Neutrophil (primary cell): Measurements from ENCODE around the gene CPLX3.

Source experiments
- H3K27ac ChIP-seq: fragments of 200-600 bp; sonication (generic); 2 replicates; pipeline ENCODE4 v1.5.1; 2016; ENCODE audit warnings: mild to moderate bottlenecking, moderate library complexity
- H3K27me3 ChIP-seq: fragments of 200-600 bp; sonication (generic); 2 replicates; pipeline ENCODE4 v1.6.0; 2016; ENCODE audit warnings: mild to moderate bottlenecking
- H3K36me3 ChIP-seq: fragments of 200-600 bp; sonication (generic); 2 replicates; pipeline ENCODE4 v1.5.1; 2017
- H3K4me1 ChIP-seq, 2 experiments: fragments of 200-600 bp in 1 of 2; sonication (generic) in 1 of 2; 1 replicate in 1 of 2; 2 replicates in 1 of 2; pipeline versions ENCODE4 v1.5.1 to v1.6.1; 2013 to 2016; ENCODE audit warnings: low read depth in 1 of 2, low read length in 1 of 2, mild to moderate bottlenecking in 1 of 2, moderate library complexity in 1 of 2; ENCODE audit not compliant: control insufficient read depth in 1 of 2, insufficient read depth in 1 of 2
- H3K4me3 ChIP-seq, 2 experiments: fragments of 200-600 bp in 1 of 2; sonication (generic) in 1 of 2; 1 replicate in 1 of 2; 2 replicates in 1 of 2; pipeline ENCODE4 v1.5.1; 2013 to 2016; ENCODE audit warnings: low read depth in 1 of 2, low read length in 1 of 2, mild to moderate bottlenecking in 1 of 2, moderate library complexity in 1 of 2
- H3K9me3 ChIP-seq: fragments of 200-600 bp; sonication (generic); 2 replicates; pipeline ENCODE4 v1.5.1; 2016
- TF ChIP-seq, protein P1 (sequence below): fragments of 200-600 bp; sonication (generic); IDR thresholded peaks from 2 replicates; pipeline ENCODE4 v1.5.1; 2016; ENCODE audit warnings: antibody characterized with exemption

The CPLX3 gene

DNA sequence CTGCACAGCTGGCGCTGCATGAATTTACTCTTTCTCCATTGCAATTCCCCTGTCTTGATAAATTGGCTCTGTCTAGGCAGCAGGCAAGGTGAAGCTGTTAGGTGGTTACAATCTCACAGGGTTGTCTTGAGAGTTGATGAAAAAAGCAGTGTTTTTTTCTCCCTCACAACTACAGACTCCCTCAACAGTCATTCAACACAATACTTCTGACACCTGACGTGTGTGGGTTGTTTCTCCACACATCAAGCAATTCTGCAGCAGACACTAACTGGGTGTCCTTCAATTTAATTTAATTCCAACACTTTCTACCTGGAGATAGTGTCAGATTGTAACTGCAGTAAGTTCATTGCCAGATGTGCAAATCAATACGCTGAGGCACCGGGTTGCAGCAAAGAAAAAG lies 51.8 kb downstream of the CPLX3 start:
- Histone ChIP-seq H3K4me3 (no peak overlapping the region), H3K36me3 (no peaks in the 10 kb centered on the region), H3K4me1 (peaks cover 8% of the 10 kb centered on the region in 2 experiments), H3K27ac (no peak overlapping the region), H3K27me3 (no peaks in the 10 kb centered on the region), H3K9me3 (no peaks in the 10 kb centered on the region)
- TF ChIP-seq, protein P1, sequence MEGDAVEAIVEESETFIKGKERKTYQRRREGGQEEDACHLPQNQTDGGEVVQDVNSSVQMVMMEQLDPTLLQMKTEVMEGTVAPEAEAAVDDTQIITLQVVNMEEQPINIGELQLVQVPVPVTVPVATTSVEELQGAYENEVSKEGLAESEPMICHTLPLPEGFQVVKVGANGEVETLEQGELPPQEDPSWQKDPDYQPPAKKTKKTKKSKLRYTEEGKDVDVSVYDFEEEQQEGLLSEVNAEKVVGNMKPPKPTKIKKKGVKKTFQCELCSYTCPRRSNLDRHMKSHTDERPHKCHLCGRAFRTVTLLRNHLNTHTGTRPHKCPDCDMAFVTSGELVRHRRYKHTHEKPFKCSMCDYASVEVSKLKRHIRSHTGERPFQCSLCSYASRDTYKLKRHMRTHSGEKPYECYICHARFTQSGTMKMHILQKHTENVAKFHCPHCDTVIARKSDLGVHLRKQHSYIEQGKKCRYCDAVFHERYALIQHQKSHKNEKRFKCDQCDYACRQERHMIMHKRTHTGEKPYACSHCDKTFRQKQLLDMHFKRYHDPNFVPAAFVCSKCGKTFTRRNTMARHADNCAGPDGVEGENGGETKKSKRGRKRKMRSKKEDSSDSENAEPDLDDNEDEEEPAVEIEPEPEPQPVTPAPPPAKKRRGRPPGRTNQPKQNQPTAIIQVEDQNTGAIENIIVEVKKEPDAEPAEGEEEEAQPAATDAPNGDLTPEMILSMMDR, result no peak
